HEK293 (cell line): ENCODE measurements around the gene SEC22C.

Experiments
- CTCF ChIA-PET: fragments of 350-600 bp; formaldehyde crosslinking; extraction: SDS; loops from one replicate; lab custom pipeline; 2021; ENCODE audit warnings: antibody characterized with exemption; lab: Yijun Ruan, JAX
- POLR2A ChIA-PET: fragments of 300-600 bp; formaldehyde crosslinking; extraction: SDS; loops from one replicate; lab custom pipeline; 2020; ENCODE audit warnings: antibody characterized with exemption, inconsistent platforms; lab: Yijun Ruan, JAX
- H3K27ac ChIP-seq: fragments of 200-500 bp; sonication (Bioruptor generic); 2 replicates; pipeline ENCODE4 v1.5.1; 2014; ENCODE audit warnings: low read depth, low read length, control low read depth, inconsistent platforms; ENCODE audit errors: extremely low read depth
- H3K36me3 ChIP-seq, 2 experiments: fragments of 200-500 bp in 1 of 2; sonication (Bioruptor generic) in 1 of 2; 1 replicate in 1 of 2; 2 replicates in 1 of 2; pipeline ENCODE4 v1.5.1; 2014 to 2017; ENCODE audit warnings: inconsistent platforms in 2 of 2, low read length in 2 of 2; ENCODE audit not compliant: control insufficient read depth in 2 of 2, insufficient read depth in 1 of 2
- H3K4me1 ChIP-seq: fragments of 200-500 bp; sonication (Bioruptor generic); 2 replicates; pipeline ENCODE4 v1.5.1; 2014; ENCODE audit warnings: mild to moderate bottlenecking, low read length, inconsistent platforms; ENCODE audit not compliant: control insufficient read depth, insufficient read depth
- H3K4me3 ChIP-seq: 2 replicates; pipeline ENCODE4 v1.5.1; 2011; ENCODE audit warnings: low read depth, mild to moderate bottlenecking, control low read depth, low read length, moderate library complexity
- H3K9me3 ChIP-seq: fragments of 200-500 bp; sonication (Bioruptor generic); 2 replicates; pipeline ENCODE4 v1.5.1; 2014; ENCODE audit warnings: low read depth, low read length, inconsistent platforms; ENCODE audit not compliant: control insufficient read depth, insufficient read depth
- BCL11A ChIP-seq: fragments of 450-650 bp; formaldehyde crosslinking; IDR thresholded peaks from 2 replicates; pipeline ENCODE4 v1.5.1; 2016; ENCODE audit warnings: low read depth, missing biosample characterization, missing genetic modification characterization
- FEZF1 ChIP-seq: fragments of 450-650 bp; formaldehyde crosslinking; IDR thresholded peaks from 2 replicates; pipeline ENCODE4 v1.5.1; 2016; ENCODE audit warnings: missing biosample characterization, missing genetic modification characterization
- KLF1 ChIP-seq: fragments of 450-650 bp; formaldehyde crosslinking; IDR thresholded peaks from 2 replicates; pipeline ENCODE4 v1.5.1; 2016; ENCODE audit warnings: missing biosample characterization, missing genetic modification characterization
- KLF8 ChIP-seq: fragments of 450-650 bp; formaldehyde crosslinking; IDR thresholded peaks from 2 replicates; pipeline ENCODE4 v1.5.1; 2016; ENCODE audit warnings: missing biosample characterization, missing genetic modification characterization
- KLF9 ChIP-seq: fragments of 450-650 bp; formaldehyde crosslinking; IDR thresholded peaks from 2 replicates; pipeline ENCODE4 v1.5.1; 2016; ENCODE audit warnings: missing biosample characterization, missing genetic modification characterization, low read depth
- PRDM2 ChIP-seq: fragments of 450-650 bp; formaldehyde crosslinking; IDR thresholded peaks from 2 replicates; pipeline ENCODE4 v1.5.1; 2016; ENCODE audit warnings: missing biosample characterization, missing genetic modification characterization, borderline replicate concordance
- SCRT2 ChIP-seq: fragments of 450-650 bp; formaldehyde crosslinking; IDR thresholded peaks from 2 replicates; pipeline ENCODE4 v1.5.1; 2016; ENCODE audit warnings: missing biosample characterization, missing genetic modification characterization
- TRIM28 ChIP-seq: IDR thresholded peaks from 2 replicates; pipeline ENCODE4 v1.6.1; 2011; ENCODE audit warnings: low read length, control low read depth, borderline replicate concordance
- ZNF133 ChIP-seq: fragments of 450-650 bp; formaldehyde crosslinking; IDR thresholded peaks from 2 replicates; pipeline ENCODE4 v1.5.1; 2016; ENCODE audit warnings: missing biosample characterization, missing genetic modification characterization
- ZNF2 ChIP-seq: fragments of 450-650 bp; formaldehyde crosslinking; IDR thresholded peaks from 2 replicates; pipeline ENCODE4 v1.5.1; 2016; ENCODE audit warnings: missing biosample characterization, missing genetic modification characterization
- ZNF335 ChIP-seq: fragments of 450-650 bp; formaldehyde crosslinking; conservative IDR thresholded peaks from 2 replicates; pipeline ENCODE4 v1.5.1; 2016; ENCODE audit warnings: missing biosample characterization, missing genetic modification characterization
- ZNF548 ChIP-seq: fragments of 450-650 bp; formaldehyde crosslinking; IDR thresholded peaks from 2 replicates; pipeline ENCODE4 v1.5.1; 2016; ENCODE audit warnings: missing biosample characterization, missing genetic modification characterization
- ZNF654 ChIP-seq: fragments of 450-650 bp; formaldehyde crosslinking; IDR thresholded peaks from 2 replicates; pipeline ENCODE4 v1.5.1; 2016; ENCODE audit warnings: low read depth, missing biosample characterization, missing genetic modification characterization
- ZNF664 ChIP-seq: fragments of 450-650 bp; formaldehyde crosslinking; IDR thresholded peaks from 2 replicates; pipeline ENCODE4 v1.5.1; 2016; ENCODE audit warnings: missing biosample characterization, missing genetic modification characterization
- ZNF843 ChIP-seq: fragments of 450-650 bp; formaldehyde crosslinking; IDR thresholded peaks from 2 replicates; pipeline ENCODE4 v1.5.1; 2016; ENCODE audit warnings: missing biosample characterization, missing genetic modification characterization
- TF ChIP-seq, protein P1 (sequence below): fragments of 450-650 bp; formaldehyde crosslinking; IDR thresholded peaks from 2 replicates; pipeline ENCODE4 v1.5.1; 2017; ENCODE audit warnings: missing biosample characterization, missing genetic modification characterization
- TF ChIP-seq, protein P2 (sequence below): fragments of 450-650 bp; formaldehyde crosslinking; IDR thresholded peaks from 2 replicates; pipeline ENCODE4 v1.5.1; 2016; ENCODE audit warnings: missing biosample characterization, missing genetic modification characterization

The SEC22C gene

DNA sequence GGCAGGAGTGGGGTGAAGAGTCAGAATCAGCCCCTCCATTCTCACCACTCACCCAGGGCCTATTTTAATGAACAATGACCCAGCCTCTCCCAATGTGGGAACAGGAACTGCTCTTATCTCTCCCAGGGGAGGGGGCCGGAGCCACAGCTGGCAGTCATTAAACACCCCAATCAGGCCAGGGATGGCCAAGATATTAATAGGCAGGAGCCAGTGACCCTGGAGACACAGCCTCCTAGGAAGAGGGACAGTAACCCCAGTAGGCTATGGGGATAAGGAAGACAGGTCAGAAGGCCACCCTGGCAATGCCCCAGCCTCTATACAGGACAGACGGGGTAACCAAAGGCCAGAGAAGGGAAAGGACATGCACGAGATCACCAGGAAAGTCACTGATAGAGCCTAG is 40.7 kb downstream of the SEC22C start:
- Histone ChIP-seq H3K4me1 (no peaks in the 10 kb centered on the region), H3K4me3 (no peak overlapping the region), H3K27ac (no peak overlapping the region), H3K9me3 (no peaks in the 10 kb centered on the region), H3K36me3 (no peaks in the 10 kb centered on the region)
- TF ChIP-seq ZNF654 (tag by site-specific recombination) (no peak), ZNF548 (no peak), BCL11A (tag by site-specific recombination) (no peak), ZNF664 (tag by site-specific recombination) (no peak), ZNF335 (no peak), FEZF1 (no peak), SCRT2 (tag by site-specific recombination) (no peak), ZNF133 (tag by site-specific recombination) (no peak), TRIM28 (no peak), KLF9 (tag by site-specific recombination) (no peak), KLF8 (tag by site-specific recombination) (no peak), KLF1 (no peak), PRDM2 (tag by site-specific recombination) (no peak), ZNF843 (tag by site-specific recombination) (no peak)
- TF ChIP-seq, protein P1, sequence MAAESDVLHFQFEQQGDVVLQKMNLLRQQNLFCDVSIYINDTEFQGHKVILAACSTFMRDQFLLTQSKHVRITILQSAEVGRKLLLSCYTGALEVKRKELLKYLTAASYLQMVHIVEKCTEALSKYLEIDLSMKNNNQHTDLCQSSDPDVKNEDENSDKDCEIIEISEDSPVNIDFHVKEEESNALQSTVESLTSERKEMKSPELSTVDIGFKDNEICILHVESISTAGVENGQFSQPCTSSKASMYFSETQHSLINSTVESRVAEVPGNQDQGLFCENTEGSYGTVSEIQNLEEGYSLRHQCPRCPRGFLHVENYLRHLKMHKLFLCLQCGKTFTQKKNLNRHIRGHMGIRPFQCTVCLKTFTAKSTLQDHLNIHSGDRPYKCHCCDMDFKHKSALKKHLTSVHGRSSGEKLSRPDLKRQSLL = no peak
- CTCF ChIA-PET = interaction anchor here (0.7 to 0.8 kb wide), 2 partner anchors 294 to 308 kb away, joined by 3 read pairs; no protein-coding TSS in a partner anchor
- POLR2A ChIA-PET = no interaction called here

DNA sequence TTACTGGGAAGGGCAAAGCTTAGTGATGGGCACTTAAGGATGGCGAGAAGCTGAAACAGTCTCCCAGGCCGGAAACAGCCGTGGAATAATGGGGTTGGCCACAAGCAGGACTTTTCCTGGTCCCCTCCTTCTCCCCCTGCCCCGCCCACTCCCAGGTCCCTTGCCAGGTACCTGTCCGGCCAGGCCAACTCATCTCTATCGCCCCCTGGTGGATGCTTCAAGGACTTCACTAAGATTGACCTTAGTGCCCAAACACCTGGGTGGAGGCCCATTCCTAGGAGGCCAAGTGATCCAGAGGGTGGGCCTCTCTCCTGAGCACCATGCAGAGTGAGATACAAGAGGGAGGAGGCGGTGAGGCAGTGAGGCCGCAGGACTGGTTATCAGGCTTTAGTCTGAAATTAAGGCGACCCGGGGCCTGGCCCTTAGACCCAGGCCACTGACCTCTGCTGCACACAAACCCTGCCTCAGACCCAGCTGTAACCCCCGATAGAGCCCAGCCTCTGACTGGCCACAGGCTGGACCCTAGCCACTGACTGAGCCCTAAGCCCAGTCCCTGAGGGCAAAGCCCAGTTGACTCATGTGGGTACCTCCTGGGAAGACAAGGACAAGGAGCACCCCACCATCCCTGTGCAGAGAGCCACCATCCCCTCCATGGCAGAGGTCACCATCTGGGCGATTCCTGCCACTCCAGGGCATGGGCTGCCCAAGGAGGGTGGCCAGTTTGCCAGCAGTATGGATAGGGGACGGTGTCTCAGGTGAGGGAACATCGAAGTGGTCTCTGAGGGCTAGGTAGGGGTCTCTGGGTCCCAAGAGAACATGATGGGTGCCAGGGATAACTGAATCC is 41.7 kb downstream of the SEC22C start:
- POLR2A ChIA-PET = no interaction called here

More for the DNA sequence above, 41.7 kb downstream of the SEC22C start:
- peak; percentile 11; the same call in 1 of the 2 replicates for TF ChIP-seq ZNF654 (tag by site-specific recombination)
- TF ChIP-seq ZNF2 (tag by site-specific recombination) = no peak
- TF ChIP-seq, protein P2, sequence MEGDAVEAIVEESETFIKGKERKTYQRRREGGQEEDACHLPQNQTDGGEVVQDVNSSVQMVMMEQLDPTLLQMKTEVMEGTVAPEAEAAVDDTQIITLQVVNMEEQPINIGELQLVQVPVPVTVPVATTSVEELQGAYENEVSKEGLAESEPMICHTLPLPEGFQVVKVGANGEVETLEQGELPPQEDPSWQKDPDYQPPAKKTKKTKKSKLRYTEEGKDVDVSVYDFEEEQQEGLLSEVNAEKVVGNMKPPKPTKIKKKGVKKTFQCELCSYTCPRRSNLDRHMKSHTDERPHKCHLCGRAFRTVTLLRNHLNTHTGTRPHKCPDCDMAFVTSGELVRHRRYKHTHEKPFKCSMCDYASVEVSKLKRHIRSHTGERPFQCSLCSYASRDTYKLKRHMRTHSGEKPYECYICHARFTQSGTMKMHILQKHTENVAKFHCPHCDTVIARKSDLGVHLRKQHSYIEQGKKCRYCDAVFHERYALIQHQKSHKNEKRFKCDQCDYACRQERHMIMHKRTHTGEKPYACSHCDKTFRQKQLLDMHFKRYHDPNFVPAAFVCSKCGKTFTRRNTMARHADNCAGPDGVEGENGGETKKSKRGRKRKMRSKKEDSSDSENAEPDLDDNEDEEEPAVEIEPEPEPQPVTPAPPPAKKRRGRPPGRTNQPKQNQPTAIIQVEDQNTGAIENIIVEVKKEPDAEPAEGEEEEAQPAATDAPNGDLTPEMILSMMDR = peak; percentile 53; the same call in 1 of the 2 replicates
- TF ChIP-seq KLF9 (tag by site-specific recombination) = peak; percentile 51; the same call in 1 of the 2 replicates
- TF ChIP-seq, all 188 proteins: peak for 3
- no peaks in the 10 kb centered on the region for H3K9me3 ChIP-seq
- H3K4me3 ChIP-seq = no peak overlapping the region
- no peaks in the 10 kb centered on the region for H3K36me3 ChIP-seq
- H3K4me1 ChIP-seq = no peaks in the 10 kb centered on the region
- H3K27ac ChIP-seq = no peak overlapping the region
- CTCF ChIA-PET = interaction anchor here (0.7 to 0.8 kb wide), 5 partner anchors 291 to 867 kb away, joined by 3 to 5 read pairs (median 3); no protein-coding TSS in a partner anchor
